ENCODE results near the gene ASCC1.

GRCh38 chr10:72233621-72234020 lies 17.5 kb upstream of the ASCC1 start:
- no peak for TF ChIP-seq CTCF (conservative IDR thresholded peaks at IDR 0.05 in 1 of 2, IDR thresholded peaks at IDR 0.05 in 1 of 2; ENCODE audit: extremely low read depth in 1 of 2, insufficient read depth in 1 of 2, low read depth in 1 of 2, low read length in 2 of 2)
- TF ChIP-seq EZH2 (IDR thresholded peaks at IDR 0.05; ENCODE audit: borderline replicate concordance, low read length), result no peak

Measured in mammary epithelial cell (primary cell).